Hepatocyte (in vitro differentiated cells): Measurements from ENCODE around the gene ASS1. TPM values are rescaled to one million over a fixed set of nuclear protein-coding genes. Genes with fewer than 3 reads are reported as not detected.

Source experiments
- DNase-seq: peaks from one replicate; pipeline ENCODE4 v3.0.0-alpha.2; 2016; ENCODE audit warnings: low spot score
- H2AFZ ChIP-seq: fragments of 200-600 bp; sonication (generic); 2 replicates; pipeline ENCODE4 v1.6.0; 2016; ENCODE audit warnings: antibody characterized with exemption, mild to moderate bottlenecking
- H3K27ac ChIP-seq: fragments of 200-600 bp; sonication (generic); 2 replicates; pipeline ENCODE4 v1.5.1; 2016; ENCODE audit warnings: mild to moderate bottlenecking
- H3K27me3 ChIP-seq: fragments of 200-600 bp; sonication (generic); 2 replicates; pipeline ENCODE4 v1.6.1; 2016
- H3K36me3 ChIP-seq: fragments of 200-600 bp; sonication (generic); replicated peaks from 2 replicates; pipeline ENCODE4 v1.5.1; 2016; ENCODE audit warnings: low read depth; ENCODE audit not compliant: insufficient read depth
- H3K4me1 ChIP-seq: fragments of 200-600 bp; sonication (generic); 2 replicates; pipeline ENCODE4 v1.5.1; 2016; ENCODE audit warnings: mild to moderate bottlenecking, moderate library complexity; ENCODE audit not compliant: insufficient read depth
- H3K4me2 ChIP-seq: fragments of 200-600 bp; sonication (generic); 2 replicates; pipeline ENCODE4 v1.6.0; 2016
- H3K4me3 ChIP-seq: fragments of 200-600 bp; sonication (generic); 2 replicates; pipeline ENCODE4 v1.5.1; 2016; ENCODE audit warnings: mild to moderate bottlenecking
- H3K79me2 ChIP-seq: fragments of 200-600 bp; sonication (generic); 2 replicates; pipeline ENCODE4 v1.6.0; 2017; ENCODE audit warnings: mild to moderate bottlenecking
- H3K9me2 ChIP-seq: fragments of 200-600 bp; sonication (generic); replicated peaks from 2 replicates; pipeline ENCODE4 v1.6.0; 2017; ENCODE audit warnings: mild to moderate bottlenecking; ENCODE audit not compliant: insufficient read depth
- H3K9me3 ChIP-seq: fragments of 200-600 bp; sonication (generic); 2 replicates; pipeline ENCODE4 v1.5.1; 2016; ENCODE audit warnings: low read depth, mild to moderate bottlenecking
- H4K20me1 ChIP-seq: fragments of 200-600 bp; sonication (generic); 2 replicates; pipeline ENCODE4 v1.6.0; 2016; ENCODE audit warnings: mild to moderate bottlenecking; ENCODE audit not compliant: insufficient read depth, poor library complexity, severe bottlenecking
- CTCF ChIP-seq: fragments of 200-600 bp; sonication (generic); IDR thresholded peaks from 2 replicates; pipeline ENCODE4 v1.5.1; 2016; ENCODE audit warnings: antibody characterized with exemption, mild to moderate bottlenecking; ENCODE audit not compliant: poor library complexity
- EZH2 ChIP-seq: fragments of 200-600 bp; sonication (generic); IDR thresholded peaks from 2 replicates; pipeline ENCODE4 v1.6.1; 2016; ENCODE audit warnings: antibody characterized with exemption, mild to moderate bottlenecking, borderline replicate concordance
- EZH2phosphoT487 ChIP-seq: fragments of 200-600 bp; sonication (generic); IDR thresholded peaks from one replicate; pipeline ENCODE4 v1.6.1; 2018; ENCODE audit warnings: antibody characterized with exemption, mild to moderate bottlenecking, low read depth, moderate library complexity; ENCODE audit not compliant: unreplicated experiment, severe bottlenecking
- WGBS: methylation state at CpG from one replicate; pipeline ENCODE4 v1.1.6; 2016; ENCODE audit warnings: low lambda C conversion rate; ENCODE audit errors: missing lambda C conversion rate; 5-methylcytosine and 5-hydroxymethylcytosine counted together
- polyA plus RNA-seq: library from polyadenylated mRNA; unstranded; fragments of >200 nt; fragmentation: Nextera tagmentation; extraction: Ambion mirVana; gene quantifications from 2 replicates; pipeline ENCODE4 v1.2.1, GENCODE V29; 2016
- total RNA-seq: library from RNA; depleted of rRNA; stranded (reverse); fragments of >200 nt; gene quantifications from 2 replicates; pipeline ENCODE4 v1.2.3, GENCODE V29; 2014

Gene ASS1
- total and polyA plus RNA-seq, 2 experiments from 2014 or later: 145 to 292 TPM

GRCh38 chr9:130451509-130452388, 7.0 kb downstream of the ASS1 start:
- 64% methylated on average over 23 of the region's 23 CpGs for WGBS
- peaks cover 20% of the 10 kb centered on the region for H3K79me2 ChIP-seq
- no peaks in the 10 kb centered on the region for H3K27me3 ChIP-seq
- H3K9me2 ChIP-seq: no peaks in the 10 kb centered on the region
- H3K27ac ChIP-seq: peak overlapping the region; percentile 95
- no peaks in the 10 kb centered on the region for H3K9me3 ChIP-seq
- H2AFZ ChIP-seq: no peak overlapping the region
- H3K36me3 ChIP-seq: no peaks in the 10 kb centered on the region
- no peak overlapping the region for H3K4me3 ChIP-seq
- peak overlapping the region; percentile 55 for H3K4me2 ChIP-seq
- peaks cover 38% of the 10 kb centered on the region for H3K4me1 ChIP-seq
- no peaks in the 10 kb centered on the region for H4K20me1 ChIP-seq
- DNase-seq: peak; percentile 96
- TF ChIP-seq EZH2 (no peak), EZH2phosphoT487 (no peak), CTCF (peak; percentile 45)

- WGBS: 98% methylated on average over 4 of the region's 4 CpGs
- Histone ChIP-seq H3K36me3 (no peaks in the 10 kb centered on the region), H3K79me2 (peaks cover 16% of the 10 kb centered on the region), H3K4me2 (no peak overlapping the region), H3K4me3 (no peak overlapping the region), H2AFZ (no peak overlapping the region), H3K9me2 (no peaks in the 10 kb centered on the region), H3K9me3 (no peaks in the 10 kb centered on the region), H3K27me3 (no peaks in the 10 kb centered on the region), H3K4me1 (peaks cover 27% of the 10 kb centered on the region), H3K27ac (no peak overlapping the region), H4K20me1 (no peaks in the 10 kb centered on the region)
- no peak for DNase-seq
- TF ChIP-seq EZH2phosphoT487: no peak
- TF ChIP-seq CTCF: no peak
- no peak for TF ChIP-seq EZH2
These were observed 8.1 kb downstream of the ASS1 start for GRCh38 chr9:130452835-130453234.

- H3K36me3 ChIP-seq: no peaks in the 10 kb centered on the region
- H3K4me1 ChIP-seq: peaks cover 25% of the 10 kb centered on the region
- no peaks in the 10 kb centered on the region for H4K20me1 ChIP-seq
These were observed 8.7 kb downstream of the ASS1 start for GRCh38 chr9:130453487-130453886.

More at GRCh38 chr9:130453487-130453886, 8.7 kb downstream of the ASS1 start:
- Histone ChIP-seq H3K79me2 (peaks cover 11% of the 10 kb centered on the region), H3K4me3 (no peak overlapping the region), H3K27me3 (no peaks in the 10 kb centered on the region), H2AFZ (no peak overlapping the region), H3K9me3 (no peaks in the 10 kb centered on the region), H3K27ac (no peak overlapping the region), H3K4me2 (no peak overlapping the region), H3K9me2 (no peaks in the 10 kb centered on the region)
- DNase-seq: peak; percentile 68
- TF ChIP-seq CTCF (no peak), EZH2phosphoT487 (no peak), EZH2 (no peak)
- WGBS: 74% methylated on average over 7 of the region's 7 CpGs
